ENCODE data around the gene FGF12.

- TF ChIP-seq CTCF (IDR thresholded peaks at IDR 0.05; ENCODE audit: insufficient read depth, low read length, poor library complexity, severe bottlenecking) (no peak), EZH2phosphoT487 (conservative IDR thresholded peaks at IDR 0.05; ENCODE audit: low read length) (no peak)
Measured at GRCh38 chr3:192194085-192194484, 533.3 kb downstream of the FGF12 start.

All from SU-DHL-6 (cell line).